HG02852 (cell line): ENCODE measurements around the gene NARS2.
"Not testable (repeated sequence)": the region's sequence is repeated elsewhere in the genome, so short reads cannot be mapped to it uniquely, and the experiment has no call there.

Source experiments
- ATAC-seq: cut with Tn5 transposase; IDR thresholded peaks from one replicate; pipeline ENCODE4 v1.9.1; 2021; ENCODE audit warnings: mild to moderate bottlenecking, moderate library complexity; ENCODE audit not compliant: unreplicated experiment

Gene NARS2

GRCh38 chr11:78493413-78493975, 81.2 kb downstream of the NARS2 start:
- no peak for ATAC-seq

DNA sequence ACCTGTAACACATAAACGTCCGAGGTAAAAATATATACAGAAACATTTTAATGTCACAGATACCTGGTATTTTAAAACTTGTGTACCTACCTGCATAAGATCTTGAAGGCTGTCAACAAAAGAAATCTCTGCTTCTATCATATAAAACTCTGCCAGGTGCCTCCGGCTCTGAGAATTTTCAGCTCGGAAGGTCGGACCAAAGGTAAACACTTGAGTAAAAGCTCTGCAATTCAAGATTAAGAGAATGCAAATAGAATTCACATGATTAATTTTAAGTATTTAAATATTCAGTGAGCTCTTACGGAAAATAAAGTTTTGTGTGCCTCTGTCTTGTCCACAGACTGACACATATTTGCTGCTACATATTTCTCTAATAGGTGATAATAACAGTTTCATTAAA, 81.7 kb downstream of the NARS2 start:
- ATAC-seq, result no peak

GRCh38 chr11:78489184-78489583, 85.5 kb downstream of the NARS2 start:
- peak; percentile 67 for ATAC-seq

GRCh38 chr11:78478536-78478935, 96.1 kb downstream of the NARS2 start:
- ATAC-seq, result no peak

DNA sequence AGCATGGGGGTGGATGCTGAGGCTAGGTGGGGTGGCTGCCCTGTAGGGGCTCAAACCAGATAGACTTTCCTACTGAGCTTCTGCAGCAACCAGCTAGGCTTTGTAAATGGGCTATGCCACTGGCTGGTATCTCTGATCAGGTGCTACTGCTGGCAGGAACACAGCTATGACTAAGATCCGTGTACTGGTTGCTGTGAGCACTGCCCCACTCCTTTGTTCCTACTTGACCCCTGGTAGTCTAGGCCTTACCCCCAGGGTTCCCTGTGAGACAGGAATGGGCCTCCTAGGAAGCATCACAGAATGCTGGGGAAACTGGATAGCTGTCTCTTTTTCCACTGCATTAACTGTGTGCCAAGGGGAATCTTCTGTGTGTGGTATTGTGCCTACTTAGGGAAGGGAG, 98.6 kb downstream of the NARS2 start:
- no peak for ATAC-seq

- no peak for ATAC-seq
These were observed 100.2 kb downstream of the NARS2 start for GRCh38 chr11:78474451-78474850.

- ATAC-seq, result no peak
These were observed 101.8 kb downstream of the NARS2 start for GRCh38 chr11:78472905-78473304.

DNA sequence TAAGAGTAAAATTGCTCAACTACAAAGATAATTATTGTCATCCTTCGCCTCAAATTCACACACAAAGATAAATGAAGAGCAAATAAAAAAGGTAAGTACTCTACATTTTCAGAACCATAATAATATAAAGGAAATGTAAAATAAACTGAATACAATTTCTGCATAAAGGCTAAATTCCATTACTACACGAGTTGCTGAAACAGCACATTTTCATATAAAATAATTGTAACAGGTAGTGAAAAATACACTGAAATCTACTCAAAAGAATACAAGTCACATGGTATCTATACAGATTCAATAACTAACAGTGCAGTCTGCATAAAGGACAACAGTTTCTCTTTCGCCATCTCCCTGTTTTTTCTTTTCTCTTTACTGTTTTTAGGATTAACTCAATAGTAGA, 102.3 kb downstream of the NARS2 start:
- ATAC-seq, result no peak

DNA sequence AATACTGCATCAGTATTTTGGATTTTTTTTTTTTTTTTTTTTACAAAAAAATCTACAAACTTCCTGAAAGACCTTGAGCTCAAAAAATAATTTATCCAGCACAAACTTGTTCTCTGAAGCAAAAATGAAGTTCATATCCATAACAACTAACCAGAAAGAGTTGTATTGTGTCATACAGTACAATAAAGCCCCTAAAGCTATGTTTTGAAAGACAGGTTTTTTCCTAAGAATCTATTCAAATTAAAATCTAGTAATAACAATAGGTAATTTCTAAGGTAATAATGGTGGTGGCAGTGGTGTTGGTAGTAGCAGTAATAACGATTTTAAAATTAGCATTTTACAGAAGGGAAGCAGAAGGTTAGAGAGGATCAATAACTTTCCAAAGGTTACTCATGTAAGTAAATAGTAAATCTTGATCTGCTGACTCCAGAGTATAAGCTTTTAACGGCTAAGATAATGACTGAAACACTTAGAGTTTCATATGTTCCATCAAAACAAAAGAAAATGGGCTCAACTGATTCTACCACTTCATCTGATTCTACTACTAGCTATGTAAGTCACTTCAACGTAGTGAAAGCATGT, 103.7 kb downstream of the NARS2 start:
- ATAC-seq, result no peak

DNA sequence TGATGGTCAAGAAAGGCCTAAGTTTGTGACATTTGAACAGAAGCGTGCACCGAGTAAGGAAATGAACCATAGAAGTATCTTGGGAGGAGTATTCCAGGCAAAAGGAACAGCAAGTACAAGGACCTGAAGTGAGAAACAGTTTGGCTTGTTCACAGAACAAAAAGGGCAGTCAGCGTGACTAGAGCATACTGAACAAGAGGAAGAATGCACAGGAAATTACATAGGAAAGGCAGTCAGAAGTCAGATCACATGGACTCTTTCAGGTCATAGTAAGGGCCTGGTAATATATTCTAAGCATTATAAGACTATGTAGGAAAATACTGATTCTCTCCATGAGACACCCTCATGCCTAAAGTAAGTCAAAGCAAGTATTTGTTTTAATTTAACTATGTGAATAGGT, 104.8 kb downstream of the NARS2 start:
- no peak for ATAC-seq

- ATAC-seq, result no peak
These were observed 106.7 kb downstream of the NARS2 start for GRCh38 chr11:78467931-78468330.

DNA sequence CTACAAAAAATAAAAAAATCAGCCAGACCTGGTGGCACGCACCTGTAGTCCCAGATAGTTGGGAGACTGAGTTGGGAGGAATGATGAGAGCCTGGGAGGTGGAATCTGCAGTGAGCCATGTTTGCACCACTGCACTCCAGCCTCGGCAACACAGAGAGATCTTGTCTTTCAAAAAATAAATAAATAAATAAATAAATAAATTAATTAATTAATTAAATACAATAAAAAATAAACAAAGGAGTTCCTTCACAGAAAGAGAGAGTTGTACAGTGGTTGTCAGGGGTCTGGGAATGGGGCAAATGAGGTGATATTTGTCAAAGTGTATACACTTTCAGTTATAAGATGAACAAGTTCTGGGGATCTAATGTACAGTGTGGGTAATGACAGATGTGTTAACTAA, 107.3 kb downstream of the NARS2 start:
- ATAC-seq, result no peak

GRCh38 chr11:78465169-78465942, 109.3 kb downstream of the NARS2 start:
- ATAC-seq, result peak; percentile 98

- ATAC-seq, result not testable (repeated sequence)
These were observed 109.9 kb downstream of the NARS2 start for GRCh38 chr11:78464787-78465168.

DNA sequence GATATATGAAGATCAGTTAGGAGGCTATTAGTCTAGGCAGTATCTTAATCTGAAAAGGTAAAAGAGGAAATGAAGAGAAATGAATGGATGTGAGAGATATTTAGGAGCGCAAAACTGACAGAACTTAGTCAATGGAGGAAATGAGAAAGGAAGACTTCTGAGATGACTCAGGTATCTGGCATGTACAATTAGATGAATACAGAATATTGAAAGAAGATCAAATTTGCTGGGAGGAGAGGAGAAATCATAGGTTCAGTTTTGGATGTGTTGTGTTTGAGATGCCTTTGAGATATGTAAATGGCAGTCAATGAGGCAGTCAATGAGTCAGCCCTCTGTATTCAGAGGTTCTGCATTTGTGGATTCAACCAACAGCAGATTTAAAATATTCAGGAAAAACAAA, 114.2 kb downstream of the NARS2 start:
- no peak for ATAC-seq

DNA sequence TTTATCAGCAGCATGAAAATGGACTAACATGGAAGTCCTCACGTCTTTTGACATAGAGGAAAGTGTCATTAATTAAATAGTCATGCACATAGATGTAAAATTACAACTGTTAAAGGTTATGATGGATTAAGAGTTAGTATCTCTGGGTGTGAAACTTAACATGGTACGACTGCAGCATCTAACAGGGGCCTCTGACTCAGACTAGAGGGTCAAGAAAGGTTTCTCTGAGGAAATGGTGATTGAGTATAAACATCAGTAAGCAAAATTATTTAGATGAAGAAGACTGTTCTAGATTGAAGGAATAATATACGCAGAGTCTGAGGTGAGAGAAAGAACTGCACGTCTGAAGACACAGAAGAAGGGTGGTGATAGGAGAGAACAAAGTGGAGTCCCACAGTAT, 114.9 kb downstream of the NARS2 start:
- no peak for ATAC-seq

DNA sequence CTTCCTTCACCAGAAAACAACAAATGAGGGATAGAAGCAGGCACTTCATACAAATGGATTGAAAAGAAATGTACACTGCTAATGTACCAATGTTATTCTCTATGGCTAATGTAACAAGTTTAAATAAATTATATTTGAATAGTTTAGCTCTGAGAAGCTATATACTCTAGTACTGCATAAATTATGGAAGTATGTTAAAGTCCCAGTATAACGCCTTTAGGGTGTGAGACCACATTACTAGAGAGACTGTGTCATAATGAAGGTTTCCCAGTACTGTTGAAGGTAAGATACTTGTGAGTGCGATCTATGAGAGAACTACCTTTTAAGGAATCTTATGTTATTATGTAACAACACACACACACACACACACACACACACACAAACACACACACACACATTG, 117.2 kb downstream of the NARS2 start:
- ATAC-seq, result no peak

GRCh38 chr11:78453140-78453935, 121.3 kb downstream of the NARS2 start:
- no peak for ATAC-seq

GRCh38 chr11:78451371-78452150, 123.1 kb downstream of the NARS2 start:
- no peak for ATAC-seq

DNA sequence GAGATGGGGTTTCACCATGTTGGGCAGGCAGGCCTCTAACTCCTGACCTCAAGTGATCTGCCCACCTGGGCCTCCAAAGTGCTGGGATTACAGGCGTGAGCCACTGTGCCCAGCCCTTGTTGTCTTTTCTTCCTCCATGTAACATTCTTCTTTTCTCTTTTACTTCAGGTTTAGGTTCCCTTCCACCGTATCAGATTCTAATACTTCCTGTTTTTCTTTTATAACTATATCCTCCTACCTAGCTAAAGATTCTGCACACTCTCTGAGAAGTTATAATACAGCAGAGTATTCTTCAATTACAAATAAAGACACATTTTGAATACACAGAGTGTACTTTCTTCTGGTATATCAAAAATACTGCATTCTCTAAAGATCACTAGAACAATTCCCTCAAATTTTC, 123.8 kb downstream of the NARS2 start:
- ATAC-seq, result no peak

DNA sequence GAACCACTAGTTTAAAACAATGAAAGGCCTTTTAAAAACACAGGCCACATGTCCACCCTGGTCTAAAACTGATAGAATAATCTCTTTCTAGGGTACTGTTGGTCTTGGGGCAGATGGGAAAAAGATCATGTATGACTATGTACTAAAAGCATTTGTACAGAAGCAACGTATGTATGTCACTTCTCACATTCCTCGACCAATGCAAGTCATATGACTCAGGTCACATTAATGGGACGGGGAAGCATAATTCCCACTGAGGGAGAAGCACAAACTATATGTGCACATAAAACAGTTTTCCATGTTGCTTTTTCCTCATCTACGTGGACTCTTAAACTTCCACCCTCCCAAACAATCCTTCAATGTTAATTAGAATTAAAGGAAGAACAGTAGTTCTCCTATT, 124.8 kb downstream of the NARS2 start:
- no peak for ATAC-seq
